Transverse colon (tissue), 4 donors: ENCODE results near the gene MAP4K2. TPM values are rescaled to one million over a fixed set of nuclear protein-coding genes. Genes with fewer than 3 reads are reported as not detected.

ENCODE experiments used
- DNase-seq: peaks from one replicate; pipeline ENCODE4 v3.0.0-alpha.2; 2019
- H3K27ac ChIP-seq, 4 donors: fragments of 200-600 bp; sonication (generic); 2 replicates each; pipeline ENCODE4 v1.5.1; 2016 to 2018; ENCODE audit warnings: inconsistent platforms in 4 of 4
- H3K27me3 ChIP-seq: fragments of 200-600 bp; sonication (generic); 2 replicates; pipeline ENCODE4 v1.5.1; 2017; ENCODE audit warnings: inconsistent platforms
- H3K36me3 ChIP-seq, 4 donors: fragments of 200-600 bp; sonication (generic); 2 replicates each; pipeline ENCODE4 v1.5.1; 2017 to 2019; ENCODE audit warnings: inconsistent platforms in 4 of 4
- H3K4me1 ChIP-seq, 4 donors: fragments of 200-600 bp; sonication (generic); 2 replicates each; pipeline ENCODE4 v1.5.1; 2017 to 2020; ENCODE audit warnings: inconsistent platforms in 4 of 4
- H3K4me3 ChIP-seq, 4 donors: fragments of 200-600 bp; sonication (generic); 1 replicate in 1 of 4; 2 replicates in 3 of 4; pipeline versions ENCODE4 v1.5.1 to v1.6.1; 2017 to 2019; ENCODE audit warnings: inconsistent platforms in 4 of 4
- H3K9me3 ChIP-seq, 2 donors: fragments of 200-600 bp; sonication (generic); 2 replicates each; pipeline ENCODE4 v1.5.1; 2017 to 2019; ENCODE audit warnings: inconsistent platforms in 2 of 2
- EP300 ChIP-seq: sonication (generic); formaldehyde crosslinking; IDR thresholded peaks from one replicate; pipeline ENCODE4 v1.6.1; 2017; ENCODE audit warnings: antibody characterized with exemption, low read depth
- POLR2A ChIP-seq: fragments of 450-650 bp; IDR thresholded peaks from one replicate; pipeline ENCODE4 v1.6.1; 2016; ENCODE audit warnings: antibody characterized with exemption, mild to moderate bottlenecking, moderate library complexity
- POLR2AphosphoS5 ChIP-seq, 3 donors: sonication (generic); formaldehyde crosslinking; IDR thresholded peaks; one replicate each; pipeline ENCODE4 v1.6.1; 2016; ENCODE audit warnings: antibody characterized with exemption in 3 of 3
- WGBS, 2 donors: methylation state at CpG; one replicate each; pipeline ENCODE4 v1.1.5; 2018; ENCODE audit warnings: low coverage in 1 of 2; 5-methylcytosine and 5-hydroxymethylcytosine counted together
- in situ Hi-C, 4 donors: fragments of 200-750 bp; cut with MboI; loops; one replicate each; pipeline versions ENCODE4 v1.15.0 to v1.15.1; 2017; ENCODE audit warnings: low sequenced_read_pairs in 3 of 4, low pct_ligation_motif_present in 1 of 4, low pct_unique_long_range_greater_than_20kb in 1 of 4
- intact Hi-C: fragments of 100-400 bp; cut with DNase I; formaldehyde crosslinking; loops from one replicate; pipeline ENCODE4 v1.15.1; 2023; ENCODE audit warnings: low total_unique reads
- total RNA-seq, 4 donors: library from RNA; depleted of rRNA; stranded (reverse); fragments of >200 nt; gene quantifications; one replicate each; pipeline ENCODE4 v1.1.0, GENCODE V29; 2016
- TF ChIP-seq, protein P1 (sequence below), 5 experiments: fragments of 200-600 bp in 3 of 5; fragments of 450-650 bp in 2 of 5; sonication (generic) in 3 of 5; IDR thresholded peaks; 1 replicate in 2 of 5; 2 replicates in 3 of 5; pipeline ENCODE4 v1.5.1; 2016 to 2017; ENCODE audit warnings: antibody characterized with exemption in 5 of 5, inconsistent platforms in 3 of 5, mild to moderate bottlenecking in 2 of 5, moderate library complexity in 1 of 5

MAP4K2 gene
- total RNA-seq, 4 donors from 2014 or later: 10.1 to 369 (median 90.9) TPM

DNA sequence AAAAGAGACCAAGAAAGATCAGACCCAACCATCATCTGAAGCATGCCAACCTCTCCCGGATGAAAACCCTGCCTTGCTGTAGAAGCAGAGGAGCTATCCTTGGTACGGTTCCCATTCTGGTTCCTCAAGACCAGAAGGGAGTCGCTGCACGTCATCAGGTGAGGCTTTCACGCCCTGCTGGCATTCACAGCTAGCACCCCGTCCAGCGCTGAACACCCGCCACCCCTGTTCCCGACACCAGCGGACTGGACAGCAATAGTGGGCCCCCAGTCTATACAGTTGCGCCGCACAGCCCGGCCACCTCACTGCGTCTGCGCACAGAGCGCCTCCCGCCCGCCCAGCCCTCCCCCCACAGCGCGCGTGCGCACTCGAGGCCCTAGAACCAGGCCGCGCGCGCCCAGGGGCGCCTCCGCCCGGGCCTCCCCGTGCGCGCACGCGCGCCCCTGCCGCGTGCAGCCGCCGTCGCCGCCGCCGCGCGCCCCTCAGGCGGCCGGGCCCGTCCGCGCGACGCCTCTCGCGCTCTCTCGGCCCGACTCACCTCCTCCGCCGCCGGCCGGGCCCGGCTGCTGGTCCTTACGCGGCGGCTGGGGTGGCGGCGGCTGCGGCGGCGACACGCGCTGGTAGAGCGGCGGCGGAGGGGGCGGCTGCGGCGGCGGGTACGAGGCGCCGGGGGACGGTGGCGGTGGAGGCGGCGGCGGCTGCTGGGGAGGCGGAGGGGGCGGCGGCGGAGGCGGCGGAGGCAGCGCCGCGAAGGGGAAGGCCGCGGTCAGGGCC is 25.4 kb downstream of the MAP4K2 start:
- Histone ChIP-seq H3K27ac (peak overlapping the region; percentile 99 to 100 (median 100)), H3K27me3 (no peaks in the 10 kb centered on the region), H3K4me1 (peaks cover 19 to 60% (median 28%) of the 10 kb centered on the region in 4 donors), H3K9me3 (no peaks in the 10 kb centered on the region), H3K36me3 (peaks cover 0 to 40% (median 19%) of the 10 kb centered on the region in 4 donors), H3K4me3 (peak overlapping the region; percentile 94 to 99 (median 99))
- WGBS, 2 donors: 0 to 1% methylated on average over 2 to 46 of the region's 98 CpGs
- intact Hi-C loops: no loop called here
- DNase-seq: peak; percentile 84
- TF ChIP-seq EP300 (no peak), POLR2AphosphoS5 (IDR thresholded peaks at IDR 0.05) (peak in 1 of 3 donors; percentile 26), POLR2A (peak; percentile 27)
- TF ChIP-seq, protein P1, sequence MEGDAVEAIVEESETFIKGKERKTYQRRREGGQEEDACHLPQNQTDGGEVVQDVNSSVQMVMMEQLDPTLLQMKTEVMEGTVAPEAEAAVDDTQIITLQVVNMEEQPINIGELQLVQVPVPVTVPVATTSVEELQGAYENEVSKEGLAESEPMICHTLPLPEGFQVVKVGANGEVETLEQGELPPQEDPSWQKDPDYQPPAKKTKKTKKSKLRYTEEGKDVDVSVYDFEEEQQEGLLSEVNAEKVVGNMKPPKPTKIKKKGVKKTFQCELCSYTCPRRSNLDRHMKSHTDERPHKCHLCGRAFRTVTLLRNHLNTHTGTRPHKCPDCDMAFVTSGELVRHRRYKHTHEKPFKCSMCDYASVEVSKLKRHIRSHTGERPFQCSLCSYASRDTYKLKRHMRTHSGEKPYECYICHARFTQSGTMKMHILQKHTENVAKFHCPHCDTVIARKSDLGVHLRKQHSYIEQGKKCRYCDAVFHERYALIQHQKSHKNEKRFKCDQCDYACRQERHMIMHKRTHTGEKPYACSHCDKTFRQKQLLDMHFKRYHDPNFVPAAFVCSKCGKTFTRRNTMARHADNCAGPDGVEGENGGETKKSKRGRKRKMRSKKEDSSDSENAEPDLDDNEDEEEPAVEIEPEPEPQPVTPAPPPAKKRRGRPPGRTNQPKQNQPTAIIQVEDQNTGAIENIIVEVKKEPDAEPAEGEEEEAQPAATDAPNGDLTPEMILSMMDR (IDR thresholded peaks at IDR 0.05): no peak
- in situ Hi-C loops: no loop called here

DNA sequence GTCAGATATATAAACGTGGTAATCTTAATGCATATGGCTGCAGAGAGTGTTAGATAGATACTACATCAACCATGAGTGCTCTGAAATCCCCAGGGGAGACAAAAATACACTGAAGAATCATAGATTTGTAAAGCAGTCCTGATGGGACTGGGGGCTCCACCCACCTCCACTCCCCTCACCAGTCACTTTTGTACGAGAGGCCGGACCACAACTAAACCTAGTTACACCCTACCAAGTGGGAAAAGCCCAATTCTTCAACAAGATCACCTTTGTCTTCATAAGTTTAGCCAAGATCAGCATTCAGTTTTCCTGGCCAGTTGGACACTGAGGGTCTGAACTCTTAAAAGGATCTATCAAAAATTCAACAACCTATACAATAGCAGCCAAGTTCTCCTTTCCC is 26.1 kb downstream of the MAP4K2 start:
- H3K27me3 ChIP-seq: no peaks in the 10 kb centered on the region
- H3K4me3 ChIP-seq: peak overlapping the region; percentile 55 to 99 (median 96)
- TF ChIP-seq, protein P1 (IDR thresholded peaks at IDR 0.05): no peak
- TF ChIP-seq EP300 (no peak), POLR2A (no peak), POLR2AphosphoS5 (IDR thresholded peaks at IDR 0.05) (no peak)
- intact Hi-C loops: no loop called here
- no peaks in the 10 kb centered on the region for H3K9me3 ChIP-seq
- no peak for DNase-seq
- H3K27ac ChIP-seq: peak overlapping the region; percentile 99 to 100 (median 100)
- in situ Hi-C loops: no loop called here
- peaks cover 20 to 67% (median 30%) of the 10 kb centered on the region in 4 donors for H3K4me1 ChIP-seq
- WGBS, 2 donors: 5 to 8% methylated on average over 3 of the region's 3 CpGs
- H3K36me3 ChIP-seq: peaks cover 0 to 48% (median 23%) of the 10 kb centered on the region in 4 donors

- no peaks in the 10 kb centered on the region for H3K27me3 ChIP-seq
- H3K9me3 ChIP-seq: no peaks in the 10 kb centered on the region
- peak overlapping the region in 2 of 4 donors; percentile 99 to 100 for H3K27ac ChIP-seq
- TF ChIP-seq EP300 (no peak), POLR2A (no peak), POLR2AphosphoS5 (IDR thresholded peaks at IDR 0.05) (no peak)
- TF ChIP-seq, protein P1 (IDR thresholded peaks at IDR 0.05): no peak
- intact Hi-C loops: no loop called here
- in situ Hi-C loops: no loop called here
- peaks cover 0 to 52% (median 26%) of the 10 kb centered on the region in 4 donors for H3K36me3 ChIP-seq
- H3K4me3 ChIP-seq: peak overlapping the region in 1 of 4 donors; percentile 99
- 60 to 61% methylated on average over 6 of the region's 6 CpGs for WGBS, 2 donors
- peaks cover 20 to 72% (median 30%) of the 10 kb centered on the region in 4 donors for H3K4me1 ChIP-seq
- no peak for DNase-seq
Observed at GRCh38 chr11:64776425-64776824, 26.6 kb downstream of the MAP4K2 start.

DNA sequence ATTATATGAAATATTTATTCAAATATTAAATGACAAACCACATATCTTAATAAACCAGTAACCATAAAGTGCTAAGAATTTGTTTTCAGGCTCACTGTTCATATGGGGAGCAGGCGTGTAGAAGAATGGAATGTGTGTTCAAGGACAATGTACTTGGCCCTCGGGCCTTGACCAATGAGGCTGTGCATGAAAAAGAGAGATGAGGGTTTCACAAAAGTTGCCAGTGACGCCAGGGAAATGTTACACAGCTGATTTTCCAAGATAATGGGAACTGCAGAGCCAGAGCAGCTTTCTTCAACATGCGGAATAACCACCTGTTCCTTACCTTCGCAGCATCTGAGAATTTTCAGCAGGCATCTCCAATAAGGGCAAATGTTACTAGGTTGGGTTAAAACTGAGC is 28.9 kb downstream of the MAP4K2 start:
- TF ChIP-seq, protein P1 (IDR thresholded peaks at IDR 0.05): no peak
- no peak for TF ChIP-seq EP300
- no peak for TF ChIP-seq POLR2AphosphoS5 (IDR thresholded peaks at IDR 0.05)
- no peak for TF ChIP-seq POLR2A
- Histone ChIP-seq H3K4me3 (no peak overlapping the region), H3K9me3 (no peaks in the 10 kb centered on the region), H3K4me1 (peaks cover 15 to 62% (median 24%) of the 10 kb centered on the region in 4 donors), H3K27me3 (no peaks in the 10 kb centered on the region), H3K27ac (no peak overlapping the region), H3K36me3 (peaks cover 0 to 75% (median 41%) of the 10 kb centered on the region in 4 donors)
- in situ Hi-C loops: no loop called here
- no peak for DNase-seq
- 66 to 79% methylated on average over 5 of the region's 5 CpGs for WGBS, 2 donors
- intact Hi-C loops: no loop called here
